NCI-H1417 (cell line): ENCODE data around the gene NFYC.

Experiments used
- DNase-seq, 3 experiments: peaks; one replicate each; lab custom pipeline; 2025; lab: John Stamatoyannopoulos, UW

NFYC gene

DNA sequence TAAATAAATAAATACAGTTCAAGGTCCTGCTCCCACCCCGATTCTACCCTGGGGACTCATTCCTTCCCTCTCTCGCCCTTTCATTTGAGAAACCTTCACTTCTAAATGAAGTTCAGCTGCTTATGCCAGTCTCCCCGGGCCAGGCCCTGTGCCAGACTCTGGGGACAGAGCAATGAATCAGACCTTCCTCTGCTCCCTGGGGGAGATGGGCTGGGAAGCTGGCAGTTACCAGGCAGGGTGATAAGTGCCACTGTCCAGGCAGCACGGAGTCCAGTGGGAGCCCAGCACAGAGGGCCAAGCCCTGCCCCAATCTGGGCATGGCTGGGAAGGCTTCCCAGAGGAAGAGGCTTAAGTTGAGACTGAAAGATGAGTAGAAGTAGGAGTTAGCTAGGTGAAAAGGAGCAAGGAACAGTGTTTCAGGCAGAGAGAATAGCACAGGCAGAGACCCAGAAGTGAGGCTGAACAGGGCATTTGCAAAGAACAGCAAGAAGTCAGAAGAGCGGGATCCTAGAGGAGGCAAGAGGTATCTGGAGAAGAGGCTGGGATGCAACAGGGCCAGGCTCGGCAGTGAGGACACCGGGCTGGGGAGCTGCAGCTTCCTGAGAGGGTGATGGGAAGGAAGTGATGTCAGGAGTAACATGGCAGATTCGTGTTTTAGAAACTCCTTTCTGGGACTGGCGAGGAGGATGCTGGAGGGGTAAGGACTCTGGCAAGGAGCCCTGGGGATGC, 105.6 kb downstream of the NFYC start:
- no peak for DNase-seq

DNA sequence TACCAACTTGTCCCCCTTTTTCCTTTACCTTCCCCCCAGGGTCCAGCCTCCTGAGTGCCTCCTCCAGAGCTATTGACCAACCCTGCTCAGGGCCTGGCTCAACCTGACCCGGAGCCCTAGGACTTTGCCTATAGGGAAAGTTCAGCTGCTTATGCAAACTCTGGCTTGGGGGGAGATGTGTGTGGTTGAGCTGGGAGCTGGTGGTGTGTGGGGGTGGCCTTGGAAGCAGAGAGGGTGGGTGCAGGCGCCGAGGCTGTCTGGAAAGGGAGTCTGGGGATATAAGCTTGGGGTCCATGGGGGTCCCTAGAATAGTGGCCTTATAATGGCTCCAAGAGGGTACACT, 106.1 kb downstream of the NFYC start:
- no peak for DNase-seq

DNA sequence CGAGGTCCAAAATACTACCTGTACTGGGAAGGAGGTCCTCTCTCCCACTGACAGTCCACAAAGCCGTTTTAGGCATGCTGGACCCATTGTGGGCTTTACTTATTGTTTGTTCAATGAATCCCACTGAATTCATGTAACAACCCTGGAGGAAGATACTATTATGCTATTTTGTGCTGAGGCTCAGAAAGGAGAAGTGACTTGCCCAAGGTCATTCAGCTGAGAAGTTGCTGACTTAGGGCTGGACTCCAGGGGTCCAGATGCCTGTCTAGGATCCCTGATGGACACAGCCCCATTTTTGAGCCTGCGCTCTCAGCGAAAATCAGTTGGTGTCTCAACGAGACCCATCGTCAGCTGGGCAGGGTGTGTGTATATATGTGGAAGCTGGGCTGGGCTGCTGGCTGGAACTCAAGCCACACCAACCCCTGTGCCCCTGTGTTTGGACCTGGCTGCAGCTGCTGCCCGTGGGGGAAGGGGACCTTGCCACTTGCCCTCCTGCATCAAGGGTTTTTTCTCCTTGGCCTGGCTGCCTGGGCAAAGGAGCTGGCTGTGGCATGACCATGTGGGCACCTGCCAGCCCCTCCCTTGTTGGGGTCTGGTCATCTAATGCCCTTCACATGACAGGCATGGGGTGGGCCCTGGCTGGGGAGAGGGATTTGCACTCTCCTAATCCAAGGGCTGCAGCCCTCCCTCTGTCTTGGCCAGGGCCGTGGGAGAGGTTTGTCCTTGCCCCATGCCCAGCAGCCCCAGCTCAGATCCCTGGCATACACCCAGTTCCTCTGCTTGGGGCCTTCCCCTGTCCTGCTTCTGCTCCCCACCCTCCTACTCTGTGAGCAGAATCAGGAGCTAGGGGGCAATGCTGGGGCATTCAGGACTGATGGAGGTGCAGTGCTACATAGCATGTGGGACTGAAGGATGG, 107.1 kb downstream of the NFYC start:
- DNase-seq, result no peak

DNA sequence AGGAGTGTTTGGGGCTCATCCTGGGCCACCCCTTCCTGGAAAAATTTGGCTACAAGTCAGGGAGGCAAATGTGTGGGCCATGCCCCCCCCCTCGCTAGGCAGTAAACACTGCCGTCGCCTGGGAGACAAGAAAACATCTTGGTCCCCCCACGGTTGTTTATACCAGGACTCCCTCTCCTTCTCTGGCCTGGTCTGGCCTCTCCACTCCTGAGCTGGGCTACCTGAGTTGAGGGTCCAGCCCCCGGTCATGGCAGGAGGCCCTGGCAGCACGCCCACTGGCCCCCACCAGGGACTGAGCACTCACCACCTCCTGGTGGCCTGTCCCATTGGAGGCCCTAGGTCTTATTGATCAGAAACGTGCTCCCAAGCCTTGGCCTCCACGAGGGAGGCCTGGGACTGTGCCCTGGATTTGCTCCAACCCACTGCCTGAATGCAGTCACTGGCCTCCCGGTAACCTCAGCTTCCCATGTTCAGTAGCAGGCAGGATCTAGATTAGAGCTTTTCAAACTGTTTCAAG, 107.9 kb downstream of the NFYC start:
- no peak for DNase-seq

DNA sequence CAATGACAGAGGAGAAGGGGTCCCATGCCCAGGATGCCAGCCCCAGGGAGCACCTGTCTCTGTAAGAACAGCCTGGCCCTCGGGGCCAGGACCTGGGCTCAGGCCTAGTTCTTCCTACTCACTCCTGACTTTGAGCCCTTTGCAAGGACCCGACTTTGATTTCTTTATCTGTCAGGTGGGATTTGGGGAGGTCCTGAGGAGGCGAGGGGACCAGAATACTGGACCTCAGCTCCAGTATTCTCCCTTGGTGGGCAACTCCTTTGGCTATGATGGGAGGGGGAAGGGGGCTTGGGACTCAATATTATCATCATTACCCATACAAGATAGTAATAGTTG, 110.2 kb downstream of the NFYC start:
- DNase-seq, result no peak

DNA sequence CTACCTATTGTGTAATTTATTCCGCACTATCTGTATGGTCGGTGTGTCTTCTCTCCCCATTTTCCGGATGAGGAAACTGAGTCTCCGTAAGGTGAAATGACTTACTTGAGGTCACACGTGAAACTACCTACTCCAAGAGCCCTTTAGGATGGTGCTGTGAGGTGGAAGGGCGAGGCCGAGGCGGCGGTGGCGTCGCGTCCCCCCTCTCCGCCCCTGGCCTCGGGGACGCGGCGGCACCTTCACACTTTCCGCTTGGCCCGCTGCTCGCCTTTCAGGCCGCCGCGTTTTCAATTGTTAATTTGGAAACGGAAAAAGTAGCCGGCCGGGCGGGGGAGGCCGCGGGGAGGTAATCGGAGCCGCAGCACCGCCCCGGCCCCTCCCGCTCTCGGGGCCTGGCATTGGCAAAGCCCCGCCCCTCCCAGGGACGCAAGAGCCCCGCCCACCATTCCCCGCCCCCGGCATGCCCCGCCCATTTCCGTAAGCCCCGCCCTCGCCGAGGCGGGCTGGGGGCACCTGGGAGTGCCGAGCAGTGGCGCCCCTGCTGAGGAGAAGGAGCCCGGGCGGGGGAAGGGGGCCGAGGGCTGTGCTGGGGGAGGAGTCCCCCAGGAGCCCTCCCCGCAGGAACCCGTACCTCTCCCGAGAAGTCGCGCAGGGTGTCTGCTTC, 110.7 kb downstream of the NFYC start:
- DNase-seq, result peak; percentile 72 to 83 (median 78)

DNA sequence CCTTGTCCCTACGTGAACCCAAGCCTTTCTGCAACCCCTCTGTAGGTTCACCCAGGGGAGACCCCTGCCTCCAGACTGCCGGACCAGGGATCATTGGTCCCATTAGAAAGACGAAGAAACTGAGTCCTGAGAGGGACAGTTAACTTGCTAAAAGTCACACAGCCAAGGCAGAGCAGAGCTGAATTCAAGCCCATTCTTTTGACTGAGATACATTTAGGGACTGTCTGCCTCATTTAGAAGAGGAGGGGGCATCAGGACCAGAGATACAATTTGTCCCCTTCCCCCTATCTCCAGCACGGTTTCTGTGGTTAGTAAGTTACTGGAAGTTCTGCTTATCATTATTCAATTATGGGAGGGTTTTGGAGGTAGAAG, 111.2 kb downstream of the NFYC start:
- no peak for DNase-seq

DNA sequence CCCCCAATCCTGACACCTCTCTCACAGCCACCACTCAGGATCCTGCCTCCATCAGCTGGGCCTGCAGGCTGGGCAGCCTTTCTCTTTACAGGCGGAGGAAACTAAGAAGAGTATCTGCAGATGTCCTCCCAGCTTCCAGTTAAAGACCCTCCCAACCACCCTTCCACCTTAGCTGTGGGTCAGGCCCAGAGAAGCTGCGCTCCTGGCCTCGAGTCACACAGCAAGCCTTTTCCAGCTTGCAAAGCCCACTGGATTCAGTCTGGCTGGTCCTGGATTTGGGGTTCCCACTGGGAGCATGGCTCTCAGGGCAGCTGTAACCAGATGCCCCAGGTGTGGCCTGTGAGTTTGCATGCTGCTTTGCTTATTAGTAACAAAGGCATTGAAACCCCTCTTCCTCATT, 111.9 kb downstream of the NFYC start:
- DNase-seq, result no peak

DNA sequence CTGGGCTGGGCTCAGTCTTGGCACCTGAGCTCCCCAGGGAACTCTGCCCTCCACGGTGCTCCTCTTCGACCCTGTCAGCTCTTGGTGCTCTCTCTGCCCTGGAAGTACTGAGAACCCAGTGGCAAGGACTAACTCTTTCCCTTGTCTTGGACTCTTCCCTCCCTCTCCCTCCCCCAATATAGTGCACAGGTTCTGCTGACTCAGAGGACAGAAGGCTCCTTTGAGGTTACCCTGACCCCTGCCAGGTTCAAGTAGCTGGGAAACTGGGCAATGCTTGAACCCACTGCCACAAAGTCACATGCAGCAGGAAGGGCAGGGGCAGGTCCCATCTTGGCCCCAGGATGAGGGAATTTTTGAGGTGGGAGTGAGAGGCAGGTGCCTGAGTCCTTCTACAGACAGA, 112.4 kb downstream of the NFYC start:
- DNase-seq, result no peak

DNA sequence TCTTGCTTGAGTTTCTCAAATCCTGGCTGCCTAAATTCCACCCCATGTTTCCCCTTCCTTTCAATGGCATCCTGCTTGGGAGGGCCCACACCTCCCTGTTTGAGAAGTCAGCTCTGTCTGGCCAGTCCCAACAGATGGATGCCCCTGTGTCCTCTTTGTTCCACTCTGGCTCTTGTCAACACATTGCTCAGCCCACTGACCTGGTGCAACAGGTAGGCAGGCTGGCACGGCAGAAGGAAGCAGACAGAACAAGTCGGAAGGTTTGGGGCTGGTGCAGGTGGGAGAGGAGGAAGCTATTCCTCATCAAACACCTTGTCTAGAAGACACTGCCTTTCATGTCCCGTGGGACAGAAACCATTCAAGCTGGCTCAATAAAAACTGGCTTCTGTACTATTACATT, 114.7 kb downstream of the NFYC start:
- DNase-seq, result no peak

DNA sequence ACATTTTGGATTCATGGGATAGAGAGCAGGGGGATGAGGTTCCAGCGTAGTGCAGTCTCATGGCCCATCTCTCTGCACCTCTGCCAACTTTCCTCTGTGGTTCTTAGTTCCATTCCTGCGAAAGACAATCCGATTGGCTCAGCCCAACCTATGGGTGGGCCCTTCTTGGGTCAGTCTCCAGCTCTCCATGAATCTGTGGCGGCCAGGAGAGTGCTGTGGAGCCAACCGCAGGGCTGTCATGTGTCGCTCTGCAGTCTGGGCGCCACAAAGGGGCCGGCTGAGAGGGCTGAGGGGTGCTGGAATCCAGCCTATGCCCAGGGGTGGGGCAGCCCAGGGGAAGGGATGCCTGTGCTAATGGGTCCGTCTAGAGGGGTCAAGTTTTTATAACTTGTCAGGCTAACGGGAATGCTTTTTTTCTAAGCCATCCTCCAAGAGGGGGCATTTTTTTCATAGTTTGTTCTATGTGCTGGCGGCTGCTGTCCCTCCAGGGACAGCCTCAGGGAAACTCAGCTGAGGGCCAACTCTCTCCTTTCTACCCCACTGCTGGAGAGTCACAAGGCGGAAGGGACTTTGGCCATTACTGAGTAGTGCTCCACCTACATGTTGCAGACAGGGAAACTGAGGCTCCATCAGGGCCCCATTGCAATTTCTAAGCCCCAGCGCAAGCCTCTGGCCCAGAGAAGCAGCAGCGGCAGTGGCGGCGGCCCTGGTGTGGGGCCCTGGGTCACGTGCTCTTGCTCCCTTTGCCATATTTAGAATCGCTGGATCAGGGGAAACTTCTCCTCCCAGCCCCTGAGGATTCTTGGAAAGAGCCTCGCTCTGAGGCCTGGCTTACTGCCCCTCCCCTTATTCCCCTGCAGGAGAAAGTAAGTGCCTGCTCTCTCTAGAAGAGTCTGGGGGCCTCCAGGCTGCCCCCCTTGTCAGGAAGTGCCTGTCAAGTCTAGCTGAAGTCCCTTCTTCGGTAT, 115.5 kb downstream of the NFYC start:
- no peak for DNase-seq

DNA sequence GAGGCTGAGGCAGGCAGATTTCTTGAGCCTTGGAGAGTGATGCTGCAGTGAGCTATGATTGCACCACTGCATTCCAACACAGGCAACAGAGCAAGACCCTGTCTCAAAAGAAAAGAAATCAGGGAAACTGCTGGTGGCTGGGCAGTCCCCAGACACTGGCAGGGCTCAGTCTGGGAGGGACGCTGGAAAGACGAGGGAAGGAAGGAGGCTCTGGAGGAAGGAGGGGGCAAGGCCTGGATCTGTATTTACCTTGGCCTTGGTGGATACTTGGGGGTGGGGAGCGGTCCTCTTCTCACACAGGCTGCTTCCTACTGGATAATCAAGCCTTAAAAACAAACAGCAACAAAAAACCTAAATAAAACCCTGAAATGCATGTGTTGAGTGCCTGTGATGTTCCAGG, 116.5 kb downstream of the NFYC start:
- no peak for DNase-seq

DNA sequence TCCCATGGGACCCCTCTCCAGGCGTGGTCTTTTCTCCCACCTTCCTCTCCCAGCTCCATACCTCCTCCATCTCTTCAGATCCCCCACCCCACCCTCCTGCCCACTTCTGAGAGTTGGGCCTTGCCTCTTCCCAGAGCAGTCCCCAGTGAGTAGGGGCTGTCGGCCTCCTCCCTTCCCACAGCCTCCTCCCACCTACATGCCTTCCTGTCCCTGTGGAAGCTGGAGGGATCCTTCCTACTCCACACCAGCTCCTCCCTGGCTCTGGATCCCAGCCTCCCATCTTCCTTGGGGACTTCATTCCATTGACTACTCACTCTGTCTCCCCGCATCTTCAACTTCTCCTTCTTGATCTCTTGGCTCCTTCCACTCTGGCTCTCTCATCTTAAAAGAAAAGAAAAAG, 116.9 kb downstream of the NFYC start:
- no peak for DNase-seq

DNA sequence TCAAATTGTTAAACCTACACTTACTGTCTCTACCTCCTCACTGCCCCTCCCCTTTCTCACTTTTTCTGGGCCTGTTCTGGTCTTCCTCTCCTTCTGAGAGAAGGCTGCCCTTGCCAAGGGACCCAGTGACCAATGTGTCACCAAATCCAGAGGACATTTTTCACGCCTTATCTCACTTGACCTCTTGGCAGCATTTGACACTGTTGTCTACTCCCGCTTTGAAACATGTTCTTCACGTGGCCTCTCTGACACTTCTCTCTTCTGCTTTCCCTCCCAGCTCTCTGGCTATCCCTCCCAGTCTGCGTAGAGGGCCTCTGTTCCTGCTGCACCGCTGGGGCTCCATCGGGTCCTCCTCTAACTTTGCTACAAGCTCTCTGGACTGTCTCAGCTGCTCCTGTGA, 117.4 kb downstream of the NFYC start:
- DNase-seq, result no peak

DNA sequence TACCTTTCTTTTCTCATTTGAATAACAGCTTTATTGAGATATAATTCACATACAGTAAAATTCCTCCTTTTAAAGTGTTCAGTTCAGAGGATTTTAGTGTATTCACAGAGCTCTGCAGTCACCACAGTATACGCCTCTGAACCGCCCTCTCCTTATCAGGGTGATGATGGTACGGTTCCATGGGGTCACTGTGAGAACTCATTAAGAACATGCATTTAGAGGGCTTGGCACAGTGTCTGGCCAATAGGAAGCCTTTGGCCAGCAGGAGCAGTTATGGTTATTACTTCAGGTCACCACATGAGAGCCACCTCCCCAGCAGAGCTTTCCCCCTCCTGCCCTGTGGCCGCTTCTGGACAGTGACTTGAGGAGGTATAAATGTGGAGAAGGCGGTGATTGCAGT, 119.4 kb downstream of the NFYC start:
- no peak for DNase-seq

DNA sequence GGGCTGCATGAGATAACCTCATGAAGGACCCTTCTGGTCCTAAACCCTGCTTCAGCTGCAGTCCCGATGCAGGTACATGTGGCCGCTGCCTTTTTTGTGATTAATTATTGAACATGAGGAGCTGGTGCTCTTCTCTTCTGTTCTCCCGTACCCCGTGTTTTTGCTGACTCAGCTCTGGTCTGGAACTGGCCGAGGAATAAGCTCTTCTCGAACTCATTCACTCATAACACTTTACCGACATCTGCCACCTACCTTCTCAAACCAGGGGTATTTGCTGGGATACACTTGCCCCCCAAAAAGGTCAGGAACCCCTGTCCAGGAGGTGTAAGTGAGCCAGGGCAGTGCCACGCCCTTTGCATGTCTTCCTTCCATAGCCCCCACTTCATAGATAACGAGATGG, 123.9 kb downstream of the NFYC start:
- DNase-seq, result no peak

DNA sequence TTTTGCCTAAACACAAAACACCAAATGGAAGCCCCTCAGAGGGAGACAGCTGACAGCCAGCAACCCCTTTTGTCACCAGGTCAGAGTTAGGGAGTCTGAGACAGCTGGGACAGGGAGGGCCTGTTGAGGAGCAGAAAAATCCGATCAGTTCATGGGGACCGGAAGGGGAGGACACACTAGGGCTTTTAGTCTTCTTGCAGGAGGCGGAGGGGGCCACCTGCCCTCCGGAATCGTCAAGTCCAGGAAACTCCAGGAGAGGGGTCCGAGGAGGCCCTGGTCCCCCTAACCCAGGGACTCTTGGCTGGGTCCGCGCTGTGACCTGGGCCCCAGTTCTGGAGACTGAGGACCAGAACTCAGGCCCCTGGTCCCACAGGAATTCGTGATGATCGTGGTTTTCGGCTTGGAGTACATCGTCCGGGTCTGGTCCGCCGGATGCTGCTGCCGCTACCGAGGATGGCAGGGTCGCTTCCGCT, 126.3 kb downstream of the NFYC start:
- no peak for DNase-seq

DNA sequence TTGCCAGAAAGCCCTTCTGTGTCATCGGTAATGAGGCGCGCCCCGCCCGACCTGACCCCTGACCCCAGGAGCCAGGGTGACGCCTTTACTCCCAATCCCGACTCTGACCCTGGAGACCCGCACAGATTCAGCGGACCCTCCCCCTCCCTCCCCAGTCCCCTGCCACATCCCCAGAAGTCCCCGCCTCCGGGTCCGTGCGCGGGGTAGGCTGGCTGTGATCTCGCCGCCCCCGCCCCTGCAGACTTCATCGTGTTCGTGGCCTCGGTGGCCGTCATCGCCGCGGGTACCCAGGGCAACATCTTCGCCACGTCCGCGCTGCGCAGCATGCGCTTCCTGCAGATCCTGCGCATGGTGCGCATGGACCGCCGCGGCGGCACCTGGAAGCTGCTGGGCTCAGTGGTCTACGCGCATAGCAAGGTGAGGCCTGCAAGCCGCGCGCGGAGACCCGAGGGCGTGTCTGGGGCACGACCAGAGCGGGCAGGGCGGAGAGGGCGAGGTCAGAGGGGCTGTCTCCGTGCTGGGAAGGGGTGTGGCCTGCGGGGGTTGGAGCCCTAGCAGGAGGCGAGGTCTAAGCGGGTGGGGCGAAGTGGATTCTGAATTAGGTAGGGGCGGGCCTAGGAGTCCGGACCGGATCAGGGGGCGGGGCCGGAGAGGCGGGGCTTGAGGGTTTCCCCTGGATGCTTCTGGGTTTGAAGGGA, 126.9 kb downstream of the NFYC start:
- peak in 2 of 3 experiments; percentile 62 to 75 for DNase-seq

DNA sequence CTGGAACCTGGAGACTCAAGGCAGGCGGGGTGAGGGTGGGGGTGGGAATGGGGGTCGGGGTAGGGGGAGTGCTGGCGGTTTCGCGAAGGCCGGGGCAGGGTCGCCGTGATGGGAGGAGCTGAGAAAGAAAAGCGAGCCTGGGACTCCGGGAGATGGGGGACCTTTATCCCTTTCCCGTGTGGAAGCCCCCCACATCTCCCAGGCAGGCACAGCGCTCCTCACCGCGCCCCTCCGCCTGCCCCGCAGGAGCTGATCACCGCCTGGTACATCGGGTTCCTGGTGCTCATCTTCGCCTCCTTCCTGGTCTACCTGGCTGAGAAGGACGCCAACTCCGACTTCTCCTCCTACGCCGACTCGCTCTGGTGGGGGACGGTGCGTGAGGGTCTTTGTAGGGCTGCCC, 127.6 kb downstream of the NFYC start:
- no peak for DNase-seq

DNA sequence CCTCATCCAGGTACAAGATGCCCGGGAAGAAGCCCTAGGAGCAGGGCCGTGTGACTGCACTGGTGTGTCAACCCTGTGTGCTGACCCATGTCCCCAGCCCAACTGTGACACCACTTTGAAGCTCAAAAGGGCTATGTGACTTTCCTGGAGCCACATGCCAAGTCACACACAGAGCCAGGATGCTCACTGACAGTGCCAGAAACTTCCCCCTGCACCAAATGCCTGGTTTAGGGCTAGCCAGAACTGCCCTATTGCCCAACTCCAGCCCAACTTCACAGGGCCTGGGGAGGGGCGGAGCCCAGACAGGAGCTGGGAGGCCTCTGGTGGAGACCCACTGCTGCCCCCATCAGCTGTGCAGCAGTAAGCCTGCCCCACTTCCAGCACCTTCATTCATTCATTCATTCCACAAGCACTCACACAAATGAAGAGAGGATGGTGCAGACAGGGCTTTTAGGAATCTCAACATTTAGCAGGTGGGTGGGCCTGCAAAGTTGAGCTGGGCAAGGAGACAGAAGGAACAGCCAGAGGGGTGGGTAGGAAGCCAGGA, 128.8 kb downstream of the NFYC start:
- DNase-seq, result no peak
